BJ (cell line): ENCODE results near the gene KDM5B. TPM values are rescaled to one million over a fixed set of nuclear protein-coding genes. Genes with fewer than 3 reads are reported as not detected.
"Not testable (repeated sequence)": the region's sequence is repeated elsewhere in the genome, so short reads cannot be mapped to it uniquely, and the experiment has no call there.

Experiments used
- CTCF ChIA-PET: fragments of 350-600 bp; formaldehyde crosslinking; extraction: SDS; loops from one replicate; lab custom pipeline; 2021; ENCODE audit warnings: antibody characterized with exemption, inconsistent platforms; lab: Yijun Ruan, JAX
- POLR2A ChIA-PET: fragments of 300-600 bp; sonication (Branson Sonifier 250); formaldehyde crosslinking; extraction: SDS; loops from one replicate; lab custom pipeline; 2021; ENCODE audit warnings: antibody characterized with exemption; lab: Charles Lee
- DNase-seq: peaks from one replicate; pipeline ENCODE4 v3.0.0-alpha.2; 2011; ENCODE audit warnings: low read depth
- H3K27me3 ChIP-seq: 2 replicates; pipeline ENCODE4 v1.6.0; 2011; ENCODE audit warnings: low read length; ENCODE audit not compliant: control insufficient read depth, insufficient read depth
- H3K36me3 ChIP-seq: 2 replicates; pipeline ENCODE4 v1.5.1; 2011; ENCODE audit warnings: low read length; ENCODE audit not compliant: control insufficient read depth, insufficient read depth
- H3K4me3 ChIP-seq: 2 replicates; pipeline ENCODE4 v1.5.1; 2011; ENCODE audit warnings: low read depth, mild to moderate bottlenecking, control low read depth, low read length
- polyA plus RNA-seq: library from polyadenylated mRNA; depleted of rRNA; stranded (reverse); fragments of >200 nt; gene quantifications from 2 replicates; pipeline ENCODE4 v1.2.3, GENCODE V29; 2011
- TF ChIP-seq, protein P1 (sequence below): IDR thresholded peaks from 2 replicates; pipeline ENCODE4 v1.5.1; 2011; ENCODE audit warnings: low read depth, mild to moderate bottlenecking, control low read depth, inconsistent platforms, low read length, moderate library complexity; ENCODE audit not compliant: insufficient read depth

KDM5B gene
- polyA plus RNA-seq, 1 experiment: 39.6 TPM

DNA sequence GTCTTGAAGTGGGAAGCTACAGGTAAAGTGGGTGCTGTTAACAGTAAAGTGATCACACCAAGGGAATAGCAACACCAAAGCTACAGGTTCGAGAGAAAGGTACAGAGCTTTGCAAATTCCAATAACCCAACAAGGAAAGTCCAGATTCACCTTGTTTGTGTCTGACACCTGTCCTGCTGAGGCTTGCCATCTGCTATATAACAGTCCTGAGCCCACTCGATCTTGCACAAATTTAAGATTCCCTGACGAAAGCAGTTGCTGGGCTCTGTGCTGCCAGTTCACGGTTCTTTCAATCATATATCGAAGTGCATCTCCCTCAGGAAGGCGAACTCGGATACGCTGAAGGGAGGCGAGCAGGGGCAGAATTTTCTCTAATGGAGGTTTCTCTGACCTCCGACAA lies 75.0 kb downstream of the KDM5B start:
- POLR2A ChIA-PET: no interaction called here
- Histone ChIP-seq H3K36me3 (peaks cover 36% of the 10 kb centered on the region), H3K27me3 (no peaks in the 10 kb centered on the region), H3K4me3 (no peak overlapping the region)
- CTCF ChIA-PET: interaction anchor here (0.6 to 2.0 kb wide), 4 partner anchors 8 to 306 kb away, joined by 3 to 9 read pairs (median 4); no protein-coding TSS in a partner anchor
- no peak for DNase-seq
- TF ChIP-seq, protein P1, sequence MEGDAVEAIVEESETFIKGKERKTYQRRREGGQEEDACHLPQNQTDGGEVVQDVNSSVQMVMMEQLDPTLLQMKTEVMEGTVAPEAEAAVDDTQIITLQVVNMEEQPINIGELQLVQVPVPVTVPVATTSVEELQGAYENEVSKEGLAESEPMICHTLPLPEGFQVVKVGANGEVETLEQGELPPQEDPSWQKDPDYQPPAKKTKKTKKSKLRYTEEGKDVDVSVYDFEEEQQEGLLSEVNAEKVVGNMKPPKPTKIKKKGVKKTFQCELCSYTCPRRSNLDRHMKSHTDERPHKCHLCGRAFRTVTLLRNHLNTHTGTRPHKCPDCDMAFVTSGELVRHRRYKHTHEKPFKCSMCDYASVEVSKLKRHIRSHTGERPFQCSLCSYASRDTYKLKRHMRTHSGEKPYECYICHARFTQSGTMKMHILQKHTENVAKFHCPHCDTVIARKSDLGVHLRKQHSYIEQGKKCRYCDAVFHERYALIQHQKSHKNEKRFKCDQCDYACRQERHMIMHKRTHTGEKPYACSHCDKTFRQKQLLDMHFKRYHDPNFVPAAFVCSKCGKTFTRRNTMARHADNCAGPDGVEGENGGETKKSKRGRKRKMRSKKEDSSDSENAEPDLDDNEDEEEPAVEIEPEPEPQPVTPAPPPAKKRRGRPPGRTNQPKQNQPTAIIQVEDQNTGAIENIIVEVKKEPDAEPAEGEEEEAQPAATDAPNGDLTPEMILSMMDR: no peak

GRCh38 chr1:202728951-202729350 lies 79.3 kb downstream of the KDM5B start:
- CTCF ChIA-PET: interaction anchor here (0.9 to 2.1 kb wide), 3 partner anchors 9 to 158 kb away, joined by 3 to 7 read pairs (median 6); no protein-coding TSS in a partner anchor
- POLR2A ChIA-PET: no interaction called here
- DNase-seq: no peak
- Histone ChIP-seq H3K27me3 (no peaks in the 10 kb centered on the region), H3K36me3 (peaks cover 35% of the 10 kb centered on the region), H3K4me3 (no peak overlapping the region)
- TF ChIP-seq, protein P1: no peak

DNA sequence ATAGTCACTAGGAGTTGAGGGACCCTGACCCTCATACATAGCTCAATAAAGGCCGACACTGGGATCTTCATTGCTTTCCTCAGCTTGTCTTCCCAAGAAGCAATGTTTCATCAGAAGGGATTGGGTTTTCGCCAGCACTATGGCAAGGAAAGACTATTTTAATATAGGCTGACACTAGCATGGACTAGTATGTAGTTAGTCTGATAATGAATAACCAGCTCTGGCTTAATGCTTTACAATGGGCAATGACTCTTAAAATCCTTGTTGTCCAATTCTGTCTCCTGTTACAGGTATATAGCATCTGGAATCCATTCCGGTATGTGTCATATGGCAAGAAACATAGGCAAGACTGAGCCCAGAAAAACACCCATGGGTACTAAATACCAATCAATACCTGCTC lies 82.7 kb downstream of the KDM5B start:
- TF ChIP-seq, protein P1: no peak
- CTCF ChIA-PET: interaction anchor here (1.4 to 1.6 kb wide), 2 partner anchors 9 to 532 kb away, joined by 4 to 5 read pairs; partner anchors contain the start of gene LGR6
- DNase-seq: no peak
- POLR2A ChIA-PET: no interaction called here
- peaks cover 20% of the 10 kb centered on the region for H3K36me3 ChIP-seq
- H3K27me3 ChIP-seq: no peaks in the 10 kb centered on the region
- no peak overlapping the region for H3K4me3 ChIP-seq

DNA sequence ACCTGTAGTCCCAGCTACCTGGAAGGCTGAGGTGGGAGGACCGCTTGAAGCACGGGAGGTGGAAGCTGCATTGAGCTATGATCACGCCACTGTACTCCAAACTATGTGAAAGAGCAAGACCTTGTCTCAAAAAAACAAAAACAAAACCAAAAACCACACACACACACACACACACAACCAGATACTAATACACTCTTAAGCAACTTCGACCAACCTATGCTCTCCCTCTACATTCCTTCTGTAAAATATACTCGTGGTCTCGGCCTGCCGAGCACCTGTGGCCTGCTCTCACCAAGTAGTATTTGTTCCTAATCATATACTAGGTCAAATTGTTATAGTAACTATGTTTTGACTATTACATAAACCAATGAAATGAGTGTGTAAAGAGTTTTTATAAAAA lies 84.5 kb downstream of the KDM5B start:
- no peak overlapping the region for H3K4me3 ChIP-seq
- POLR2A ChIA-PET: no interaction called here
- TF ChIP-seq, protein P1: no peak
- no peak for DNase-seq
- CTCF ChIA-PET: interaction anchor here (0.6 kb wide), 1 partner anchor 269 kb away, joined by 3 read pairs; no protein-coding TSS in a partner anchor
- H3K27me3 ChIP-seq: no peaks in the 10 kb centered on the region
- peaks cover 5% of the 10 kb centered on the region for H3K36me3 ChIP-seq

GRCh38 chr1:202723046-202723445 lies 85.2 kb downstream of the KDM5B start:
- H3K4me3 ChIP-seq, POLR2A ChIA-PET, H3K27me3 ChIP-seq, H3K36me3 ChIP-seq, DNase-seq: not testable (repeated sequence)
- CTCF ChIA-PET: interaction anchor here (0.6 kb wide), 1 partner anchor 268 kb away, joined by 3 read pairs; no protein-coding TSS in a partner anchor

DNA sequence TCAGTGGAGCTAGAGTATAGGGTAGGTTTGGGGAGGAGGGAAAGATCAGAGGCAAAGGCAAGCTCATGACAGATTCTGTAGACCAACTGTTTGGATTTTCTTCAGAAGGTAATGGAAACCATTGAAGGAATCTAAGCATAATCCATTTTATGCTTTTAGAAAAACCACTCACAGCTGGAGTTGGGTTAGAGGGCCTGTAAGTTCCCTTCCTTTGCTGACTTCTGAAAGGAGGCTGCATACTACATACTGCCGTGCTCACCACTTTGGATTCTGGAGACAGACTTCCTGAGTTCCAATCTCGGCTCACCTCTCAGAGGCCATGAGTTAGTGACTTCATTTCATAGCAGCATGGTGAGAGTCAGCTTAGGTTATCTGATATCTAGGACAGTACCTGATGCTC lies 91.6 kb downstream of the KDM5B start:
- ChIA-PET CTCF (interaction anchor here (0.8 to 1.1 kb wide), 6 partner anchors 9 to 594 kb away, joined by 3 to 6 read pairs (median 4); partner anchors contain the start of gene GPR37L1), POLR2A (no interaction called here)
- no peak for DNase-seq
- Histone ChIP-seq H3K27me3 (peaks cover 17% of the 10 kb centered on the region), H3K36me3 (no peaks in the 10 kb centered on the region), H3K4me3 (no peak overlapping the region)
- TF ChIP-seq, protein P1: no peak

GRCh38 chr1:202714202-202714601 lies 94.0 kb downstream of the KDM5B start:
- H3K4me3 ChIP-seq, POLR2A ChIA-PET, H3K36me3 ChIP-seq, DNase-seq: not testable (repeated sequence)
- H3K27me3 ChIP-seq: peaks cover 38% of the 10 kb centered on the region
- CTCF ChIA-PET: interaction anchor here (1.2 kb wide), 1 partner anchor 521 kb away, joined by 5 read pairs; the partner anchor contains the start of gene LGR6
